HL-60 (cell line): Measurements from ENCODE around the gene POLD3.

Experiments
- DNase-seq, 2 experiments: peaks; one replicate each; pipeline ENCODE4 v3.0.0-alpha.2; 2010 to 2020; ENCODE audit warnings: low read depth in 1 of 2, low spot score in 1 of 2
- H3K27ac ChIP-seq: fragments of 250-450 bp; sonication (Bioruptor Pico); replicated peaks from 2 replicates; pipeline ENCODE4 v1.5.1; 2020; ENCODE audit warnings: mild to moderate bottlenecking, moderate library complexity
- H3K27me3 ChIP-seq: fragments of 250-450 bp; sonication (Bioruptor Pico); 2 replicates; pipeline ENCODE4 v1.5.1; 2021; ENCODE audit warnings: mild to moderate bottlenecking, moderate library complexity; ENCODE audit not compliant: insufficient read depth, poor library complexity, severe bottlenecking
- H3K4me3 ChIP-seq: replicated peaks from 2 replicates; pipeline ENCODE4 v1.5.1; 2011; ENCODE audit warnings: mild to moderate bottlenecking, control low read depth, low read length; ENCODE audit not compliant: insufficient read depth
- CTCF ChIP-seq: IDR thresholded peaks from one replicate; pipeline ENCODE4 v1.5.1; 2011; ENCODE audit warnings: low read length, control low read depth, inconsistent platforms; ENCODE audit not compliant: insufficient read depth
- GABPA ChIP-seq: IDR thresholded peaks from 2 replicates; pipeline ENCODE4 v1.6.1; 2012; ENCODE audit warnings: low read depth
- POLR2AphosphoS5 ChIP-seq: IDR thresholded peaks from 2 replicates; pipeline ENCODE4 v1.6.1; 2012; ENCODE audit warnings: low read depth
- REST ChIP-seq: IDR thresholded peaks from 2 replicates; pipeline ENCODE4 v1.6.1; 2012; ENCODE audit warnings: low read depth; ENCODE audit not compliant: insufficient replicate concordance
- SPI1 ChIP-seq: IDR thresholded peaks from 2 replicates; pipeline ENCODE4 v1.6.1; 2012; ENCODE audit warnings: low read depth, mild to moderate bottlenecking, borderline replicate concordance

POLD3 gene

GRCh38 chr11:74638869-74639268, 46.5 kb downstream of the POLD3 start:
- Histone ChIP-seq H3K27me3 (no peaks in the 10 kb centered on the region), H3K27ac (no peak overlapping the region), H3K4me3 (no peak overlapping the region)
- DNase-seq: no peak
- TF ChIP-seq CTCF (no peak), GABPA (no peak), POLR2AphosphoS5 (no peak), REST (no peak), SPI1 (no peak)

- DNase-seq: no peak
- TF ChIP-seq CTCF (no peak), SPI1 (no peak), REST (no peak), GABPA (no peak), POLR2AphosphoS5 (no peak)
- Histone ChIP-seq H3K4me3 (no peak overlapping the region), H3K27ac (no peak overlapping the region), H3K27me3 (no peaks in the 10 kb centered on the region)
Measured at GRCh38 chr11:74639533-74639932, 47.2 kb downstream of the POLD3 start.

- Histone ChIP-seq H3K27ac (no peak overlapping the region), H3K27me3 (no peaks in the 10 kb centered on the region), H3K4me3 (no peak overlapping the region)
- TF ChIP-seq POLR2AphosphoS5 (no peak), GABPA (no peak), CTCF (no peak), SPI1 (no peak), REST (no peak)
- no peak for DNase-seq
Measured at GRCh38 chr11:74641289-74641688, 48.9 kb downstream of the POLD3 start.
